ENCODE results near the gene DSCAM.

The DSCAM gene

DNA sequence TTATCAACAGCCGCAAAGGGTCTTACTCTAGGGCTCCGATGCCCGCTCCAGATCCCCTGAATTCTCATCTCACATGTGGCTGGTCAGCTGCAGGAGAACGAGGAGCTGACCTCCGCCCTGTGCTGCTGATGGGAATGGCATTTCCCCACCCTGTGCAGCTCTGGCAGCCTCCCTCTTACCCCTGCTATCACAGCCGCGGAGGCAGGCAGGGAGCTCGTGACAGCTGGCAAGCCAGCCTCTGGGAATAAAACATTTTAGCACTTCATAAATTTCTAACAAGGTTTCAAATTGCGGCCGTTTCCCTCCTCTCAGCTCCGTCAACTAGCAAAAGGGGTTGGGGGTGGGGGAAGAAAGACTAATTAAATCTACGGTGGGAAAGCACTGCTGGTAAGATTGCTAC lies 81.1 kb downstream of the DSCAM start:
- no peak for DNase-seq

DNA sequence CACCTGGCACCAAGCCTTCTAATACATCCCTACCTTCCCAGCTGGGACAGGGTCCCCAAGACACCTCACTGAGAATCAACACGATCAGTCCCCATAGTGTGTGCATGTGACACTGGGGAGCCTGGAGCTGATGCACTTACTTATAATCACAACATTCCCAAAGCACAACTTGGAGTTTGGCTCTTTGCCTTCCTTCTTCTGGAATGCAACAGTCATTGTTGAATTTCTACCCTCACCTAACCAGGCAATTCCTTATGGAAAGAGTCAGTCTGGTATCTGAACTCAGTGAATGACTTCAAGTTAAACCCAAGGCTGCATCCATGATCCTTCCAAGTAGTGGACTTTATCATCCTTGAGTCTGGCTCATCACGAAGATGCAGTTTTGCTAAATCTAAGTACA lies 86.1 kb downstream of the DSCAM start:
- DNase-seq, result no peak

DNA sequence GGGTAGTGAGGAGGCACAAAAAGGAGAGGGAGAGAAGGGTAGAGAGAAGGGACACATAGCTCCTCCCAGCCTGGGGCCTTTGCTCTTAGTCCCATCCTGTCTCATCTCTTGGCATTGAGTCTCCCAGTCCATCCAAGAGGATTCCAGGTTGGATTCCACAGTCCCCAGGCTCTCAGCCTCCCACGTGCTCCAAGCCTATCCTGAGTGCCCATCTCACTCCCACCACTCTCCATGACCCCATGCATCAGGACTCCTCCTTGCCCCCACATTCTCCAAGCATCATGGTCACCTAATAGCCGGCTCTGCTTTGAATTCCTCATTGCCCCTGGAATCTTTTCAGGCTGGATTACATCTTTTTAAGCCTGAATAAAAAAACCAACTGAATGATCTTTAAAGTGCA lies 87.9 kb downstream of the DSCAM start:
- no peak for DNase-seq

DNA sequence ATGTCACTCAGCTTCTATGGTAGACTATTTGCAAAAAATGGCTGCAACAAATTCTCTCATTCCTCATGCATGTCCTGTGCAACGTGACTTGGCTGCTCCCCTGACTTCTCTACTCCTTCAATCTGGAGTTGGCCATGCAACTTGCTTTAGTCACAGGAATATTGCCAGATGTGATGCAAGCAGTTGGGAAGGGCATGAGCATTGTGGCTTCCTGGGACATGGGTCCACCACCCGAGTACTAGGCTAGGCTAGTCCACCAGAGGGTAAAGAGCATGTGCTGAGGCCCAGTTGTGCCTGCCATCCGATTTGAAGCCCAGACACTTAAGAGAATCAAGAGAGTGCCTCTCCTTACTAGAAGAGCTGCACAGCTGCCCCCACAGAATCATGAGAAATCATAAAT lies 89.6 kb downstream of the DSCAM start:
- DNase-seq, result no peak

DNA sequence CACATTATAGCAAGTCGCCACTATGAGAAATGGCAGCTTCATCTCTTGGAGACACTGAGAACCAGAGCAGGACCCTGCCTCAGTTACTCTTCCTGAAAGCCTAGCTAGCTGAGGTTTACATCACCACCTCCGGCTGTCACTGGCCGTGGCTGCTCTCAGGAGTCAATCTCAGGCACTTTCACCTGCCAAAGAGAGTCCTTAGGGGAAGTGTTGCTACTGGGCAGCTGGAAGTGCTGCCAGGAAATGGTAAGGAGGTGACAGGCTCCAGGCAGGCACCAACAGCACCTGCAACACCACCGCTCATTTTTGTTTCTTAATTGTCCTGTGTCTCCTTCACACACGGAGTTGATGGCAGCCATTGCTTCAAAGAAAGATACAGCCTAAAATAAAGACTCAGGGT lies 92.5 kb downstream of the DSCAM start:
- DNase-seq, result no peak

DNA sequence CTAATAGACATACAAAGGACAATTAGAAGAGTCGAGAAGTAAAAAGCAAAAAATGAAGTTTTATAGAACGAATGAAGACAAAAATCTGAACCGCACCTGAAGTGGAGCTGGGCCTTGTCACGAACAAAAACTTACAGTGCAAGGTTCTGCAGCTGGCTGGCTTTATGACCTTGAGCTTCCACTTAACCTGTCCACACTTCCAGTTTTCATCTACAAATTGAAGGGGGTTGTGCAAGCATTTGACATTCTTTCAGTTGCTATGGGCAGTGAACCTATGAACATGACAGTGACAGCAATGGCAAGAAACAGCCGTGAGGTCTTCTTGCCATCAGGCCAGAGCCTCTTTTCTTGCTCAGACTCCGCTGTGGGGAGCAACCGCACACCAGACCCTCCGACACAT lies 93.2 kb downstream of the DSCAM start:
- no peak for DNase-seq

DNA sequence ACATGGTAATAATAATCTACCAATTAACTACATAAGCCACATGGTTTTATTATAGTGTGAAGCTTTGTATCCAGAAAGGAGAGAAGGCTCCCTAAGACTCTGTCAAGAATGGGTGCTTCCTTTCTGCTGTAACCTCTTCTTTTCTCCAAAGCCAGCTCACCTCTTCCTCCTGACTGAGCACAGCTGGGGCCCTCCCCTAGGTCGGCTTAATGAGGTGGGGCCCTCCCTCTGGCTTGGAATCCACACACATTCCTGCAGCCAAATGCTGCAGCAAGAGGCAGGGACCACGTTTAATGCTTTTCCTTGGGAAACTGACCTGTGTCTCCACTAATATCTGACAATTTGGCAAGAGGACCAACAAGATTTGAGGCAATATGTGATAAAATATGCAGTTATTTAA lies 94.8 kb downstream of the DSCAM start:
- DNase-seq, result no peak

DNA sequence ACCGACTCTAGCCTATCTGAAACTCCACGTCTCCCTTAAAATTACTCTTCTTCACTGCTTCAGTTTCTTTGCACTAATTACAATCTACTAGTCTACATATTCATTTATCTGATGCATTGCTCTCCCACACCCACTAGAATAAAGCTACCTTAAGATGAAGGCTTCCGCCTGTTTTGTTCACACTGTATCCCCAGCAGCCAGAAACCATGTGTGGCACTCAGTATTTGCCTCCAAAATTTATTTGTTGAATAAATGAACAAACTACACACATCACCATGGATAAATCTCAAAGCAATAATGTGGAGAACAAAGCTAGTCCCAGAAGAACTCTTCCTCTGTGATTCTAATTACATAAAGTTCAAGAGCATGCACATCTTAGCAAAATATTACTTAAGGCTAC lies 95.7 kb downstream of the DSCAM start:
- no peak for DNase-seq

DNA sequence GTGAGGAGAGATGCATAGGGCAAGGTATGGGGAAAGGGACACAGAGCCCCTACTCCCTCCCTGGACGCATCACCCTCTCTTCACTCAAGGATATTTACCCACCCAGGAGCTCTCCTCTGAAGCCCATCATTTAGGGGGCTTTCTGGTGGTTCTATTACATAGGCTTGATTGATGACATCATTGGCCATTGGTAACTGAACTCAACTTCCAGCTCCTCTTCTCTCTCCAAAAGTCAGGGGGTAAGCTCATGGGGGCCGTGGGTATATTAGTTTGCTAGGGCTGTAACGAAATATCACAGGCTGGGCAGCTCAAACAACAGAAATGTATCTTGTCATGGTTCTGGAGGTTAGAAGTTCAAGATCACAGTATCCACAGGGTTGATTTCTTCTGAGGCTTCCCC lies 110.8 kb downstream of the DSCAM start:
- DNase-seq, result no peak

DNA sequence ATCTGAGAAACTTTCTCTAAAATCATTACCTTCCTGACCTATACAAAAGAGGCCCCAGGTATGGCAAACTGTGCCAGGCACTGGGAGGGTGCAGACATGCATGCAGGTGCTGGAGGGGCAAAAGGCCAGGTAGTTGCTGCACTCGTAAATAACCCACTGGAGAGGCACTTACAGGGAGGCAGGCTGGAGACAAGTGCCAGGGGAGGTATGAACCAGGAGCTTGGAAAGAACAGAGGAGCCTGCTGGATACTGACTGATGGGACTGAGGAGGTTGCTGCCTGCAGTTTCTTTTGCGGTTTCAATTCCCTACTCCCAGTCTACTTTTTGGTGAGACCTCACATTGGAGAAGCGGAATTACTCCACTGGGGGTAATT lies 113.9 kb downstream of the DSCAM start:
- DNase-seq, result no peak

DNA sequence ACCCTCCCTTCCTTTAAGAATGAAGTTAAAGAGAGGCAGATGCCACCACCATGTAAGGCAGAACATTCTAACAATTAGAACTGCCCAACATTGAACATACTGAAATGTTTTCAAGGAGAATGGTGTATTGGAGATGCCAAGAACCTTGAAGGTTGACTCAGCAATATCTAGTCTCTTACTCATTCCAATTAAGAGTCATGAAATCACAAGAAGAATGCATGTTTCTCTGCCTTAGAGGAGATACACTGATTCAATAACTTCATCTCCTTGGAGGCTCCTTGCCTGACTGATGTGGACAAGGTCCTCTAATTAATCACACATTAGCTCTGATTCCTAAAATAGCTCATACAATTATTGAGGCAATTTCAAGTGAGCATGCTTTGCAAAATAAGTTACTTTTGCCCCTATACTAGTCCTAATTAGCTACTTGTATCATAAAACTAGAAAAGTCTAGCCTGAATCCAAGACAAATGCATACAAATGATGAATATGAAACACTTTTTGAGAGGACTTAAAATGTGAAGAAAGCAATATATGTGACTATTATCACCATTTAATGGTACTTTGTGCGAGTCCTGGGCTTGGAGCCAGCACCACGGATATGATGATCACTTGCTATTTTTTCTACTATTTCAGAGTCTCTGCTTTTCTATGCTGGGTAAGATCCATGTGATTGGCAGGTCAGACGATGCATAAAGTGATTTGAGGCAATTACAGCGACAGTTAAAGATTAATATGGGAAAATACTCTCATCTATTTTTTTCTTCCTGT lies 114.5 kb downstream of the DSCAM start:
- no peak for DNase-seq

DNA sequence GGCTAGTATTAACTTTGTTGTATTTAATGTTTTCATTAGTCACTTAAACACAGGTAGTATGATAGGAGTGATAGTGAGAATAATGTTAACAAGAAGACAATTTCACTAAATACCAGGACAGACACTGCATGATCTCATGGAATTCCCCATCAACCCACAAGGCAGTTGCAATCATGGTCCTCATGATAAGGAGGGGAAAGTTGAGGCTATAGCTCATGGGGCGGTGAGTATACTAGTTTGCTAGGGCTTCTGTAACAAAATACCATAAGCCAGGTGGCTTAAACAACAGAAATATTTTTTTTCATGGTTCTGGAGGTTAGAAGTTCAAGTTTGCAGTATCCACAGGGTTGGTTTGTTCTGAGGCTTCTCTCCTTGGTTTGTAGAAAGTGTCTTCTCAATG lies 115.8 kb downstream of the DSCAM start:
- no peak for DNase-seq

DNA sequence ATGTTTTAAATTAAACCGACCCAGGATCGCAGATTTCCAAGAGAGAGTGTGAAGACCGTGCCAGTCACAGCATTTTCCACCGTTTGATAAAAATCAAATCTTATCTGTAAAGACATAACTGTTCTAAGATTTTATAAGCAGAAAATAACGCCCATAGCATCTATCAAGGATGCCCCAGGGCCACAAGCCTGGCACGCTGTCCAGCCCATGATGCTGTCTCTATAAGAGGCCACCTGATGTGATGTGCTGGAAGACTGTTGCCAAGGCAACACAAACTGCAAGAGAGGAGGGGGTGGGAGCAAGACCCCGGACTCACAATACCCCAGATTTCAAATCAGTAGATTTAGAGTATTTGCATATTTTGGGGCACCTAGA lies 116.5 kb downstream of the DSCAM start:
- DNase-seq, result no peak

DNA sequence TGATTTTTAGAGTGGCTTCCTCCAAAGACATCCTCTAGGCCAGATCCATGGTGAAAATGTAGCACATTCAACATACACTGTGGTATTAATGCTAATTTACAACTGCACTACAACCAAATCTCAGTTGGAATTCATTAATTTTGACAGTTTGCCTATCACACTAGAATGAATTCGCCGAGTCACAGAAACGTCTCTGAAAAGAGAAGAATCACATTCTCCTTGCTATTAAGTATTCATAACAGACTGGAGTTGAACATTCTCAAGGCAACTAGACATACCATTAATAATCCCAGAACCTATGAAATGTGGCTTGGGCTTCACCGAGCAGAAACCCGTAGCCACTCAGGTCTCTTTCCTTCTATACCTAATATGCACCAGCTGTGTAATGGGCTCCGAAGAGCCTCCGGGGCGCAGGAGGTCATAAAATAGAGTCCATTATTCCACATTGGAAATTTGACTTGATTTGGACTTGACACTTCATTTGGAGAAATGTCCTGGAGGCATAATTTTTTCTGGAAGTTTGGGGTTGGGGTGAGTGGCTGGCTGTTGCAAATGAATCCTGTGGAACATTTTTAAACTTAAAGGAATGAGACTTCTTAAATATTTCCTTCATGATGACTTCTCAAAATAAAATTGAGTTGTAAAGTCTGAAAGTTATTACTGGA lies 117.1 kb downstream of the DSCAM start:
- no peak for DNase-seq

DNA sequence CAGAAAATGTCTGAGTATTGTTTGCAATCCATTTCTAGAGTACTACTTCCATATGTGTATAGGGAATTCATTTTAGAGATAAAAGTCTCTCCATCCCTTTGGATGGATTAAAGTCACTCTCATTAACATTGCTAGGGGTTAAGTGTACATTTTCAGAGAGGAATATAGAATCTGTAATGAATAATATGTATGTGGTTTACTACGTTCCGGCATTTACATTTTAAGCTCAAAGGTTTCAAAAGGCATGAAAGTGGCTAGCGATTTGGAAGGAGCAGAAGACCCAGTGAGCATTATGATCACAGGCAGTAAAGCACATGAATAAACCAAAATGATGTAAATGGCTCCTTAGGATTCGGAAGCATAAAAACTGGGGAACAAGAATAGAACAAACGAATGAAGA lies 123.0 kb downstream of the DSCAM start:
- DNase-seq, result no peak

DNA sequence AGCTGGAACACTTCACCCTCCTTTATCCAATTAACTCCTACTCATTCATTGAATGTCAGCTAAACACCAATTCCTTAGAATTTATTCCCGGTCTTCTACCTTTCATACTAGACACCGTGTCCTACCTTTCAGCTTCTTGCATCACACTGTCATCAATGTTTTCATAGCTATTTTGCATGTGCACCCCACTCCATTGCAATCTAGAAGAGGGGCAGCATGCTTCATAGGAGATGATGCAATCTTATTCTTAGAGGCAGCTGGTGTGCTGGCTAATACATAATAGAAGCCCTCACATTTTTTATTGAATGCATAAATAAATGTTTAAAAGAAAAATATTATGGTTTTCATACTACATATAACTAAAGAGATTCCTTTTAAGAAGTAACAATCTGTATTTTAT lies 123.6 kb downstream of the DSCAM start:
- no peak for DNase-seq

DNA sequence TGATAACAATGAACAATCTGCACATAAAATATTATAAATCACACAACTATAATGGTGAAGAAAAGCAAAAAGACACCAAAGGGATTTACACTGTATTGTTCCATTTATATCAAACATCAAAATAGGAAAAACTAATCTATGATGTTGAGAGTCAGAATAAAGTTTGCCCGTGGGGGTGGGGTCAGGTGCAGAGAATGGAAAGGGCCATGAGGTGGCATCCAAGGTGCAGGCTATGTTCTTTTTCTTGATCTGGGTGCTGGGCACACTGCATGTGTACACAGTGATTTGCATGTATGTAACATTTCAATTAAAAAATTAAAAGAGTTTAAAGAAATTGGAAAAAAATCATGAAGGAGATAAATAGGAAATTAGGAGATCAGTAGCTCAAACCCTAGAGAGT lies 127.3 kb downstream of the DSCAM start:
- DNase-seq, result no peak

DNA sequence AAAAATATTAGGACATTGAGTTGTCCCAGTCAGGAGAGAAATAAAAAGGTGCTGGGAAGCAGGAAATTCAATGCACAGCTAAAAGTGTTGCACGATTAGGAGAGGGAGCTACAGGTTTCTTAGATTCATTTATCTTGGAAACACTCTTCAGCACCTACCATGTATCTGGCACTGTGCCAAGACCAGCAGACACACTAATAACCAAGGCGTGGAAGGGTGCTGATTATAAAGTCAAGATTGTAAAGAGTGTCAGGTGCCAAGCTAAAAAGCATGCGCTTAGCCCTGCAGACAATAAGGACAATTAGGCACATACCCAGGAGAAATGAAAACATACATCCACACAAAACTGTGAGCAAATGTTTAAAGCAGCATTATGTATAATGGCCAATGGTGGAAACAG lies 129.9 kb downstream of the DSCAM start:
- no peak for DNase-seq

DNA sequence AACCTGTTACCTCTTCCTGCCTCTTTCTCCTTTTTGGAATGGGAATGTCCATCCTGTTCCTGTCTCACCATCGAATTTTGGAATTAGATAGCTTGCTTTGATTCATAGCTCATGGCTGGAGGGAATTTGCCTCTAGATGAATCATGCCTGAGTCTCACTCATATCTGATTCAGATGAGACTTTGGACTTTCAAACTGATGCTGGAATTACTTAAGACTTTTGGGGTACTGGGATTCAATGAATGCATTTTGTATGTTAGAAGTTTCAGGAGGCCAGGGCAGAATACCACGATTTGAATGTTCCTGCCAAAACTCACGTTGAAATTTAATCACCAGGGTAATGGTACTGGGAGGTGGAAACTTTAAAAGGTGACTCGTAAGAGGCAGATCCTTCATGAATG lies 132.4 kb downstream of the DSCAM start:
- no peak for DNase-seq

DNA sequence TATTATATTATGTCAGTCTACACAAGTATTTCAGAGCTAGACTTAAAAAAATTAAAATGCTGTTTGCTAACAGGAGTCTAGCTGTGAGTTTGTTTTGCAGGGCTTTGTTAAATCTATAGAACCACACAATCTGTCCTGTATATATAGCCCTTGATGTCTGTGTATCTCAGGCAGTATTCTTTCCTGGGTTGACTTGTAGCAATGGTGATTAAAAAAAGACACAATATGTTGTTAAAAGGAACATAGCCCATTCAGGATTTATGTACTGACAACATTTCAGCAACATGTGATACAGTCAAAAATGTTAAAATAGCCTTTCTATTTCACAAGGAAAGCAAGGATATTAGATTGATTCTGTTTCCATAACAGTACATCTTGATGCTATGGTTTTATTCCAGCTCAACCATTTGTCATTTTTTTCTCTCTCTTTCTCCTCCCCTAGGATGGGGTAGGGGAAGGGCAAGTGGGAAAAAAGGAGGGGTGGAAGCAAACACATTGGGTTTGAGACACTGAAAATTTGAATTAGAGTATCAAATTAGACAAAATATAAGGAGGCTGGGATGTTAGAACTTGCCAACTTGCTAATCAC lies 139.2 kb downstream of the DSCAM start:
- DNase-seq, result no peak

DNA sequence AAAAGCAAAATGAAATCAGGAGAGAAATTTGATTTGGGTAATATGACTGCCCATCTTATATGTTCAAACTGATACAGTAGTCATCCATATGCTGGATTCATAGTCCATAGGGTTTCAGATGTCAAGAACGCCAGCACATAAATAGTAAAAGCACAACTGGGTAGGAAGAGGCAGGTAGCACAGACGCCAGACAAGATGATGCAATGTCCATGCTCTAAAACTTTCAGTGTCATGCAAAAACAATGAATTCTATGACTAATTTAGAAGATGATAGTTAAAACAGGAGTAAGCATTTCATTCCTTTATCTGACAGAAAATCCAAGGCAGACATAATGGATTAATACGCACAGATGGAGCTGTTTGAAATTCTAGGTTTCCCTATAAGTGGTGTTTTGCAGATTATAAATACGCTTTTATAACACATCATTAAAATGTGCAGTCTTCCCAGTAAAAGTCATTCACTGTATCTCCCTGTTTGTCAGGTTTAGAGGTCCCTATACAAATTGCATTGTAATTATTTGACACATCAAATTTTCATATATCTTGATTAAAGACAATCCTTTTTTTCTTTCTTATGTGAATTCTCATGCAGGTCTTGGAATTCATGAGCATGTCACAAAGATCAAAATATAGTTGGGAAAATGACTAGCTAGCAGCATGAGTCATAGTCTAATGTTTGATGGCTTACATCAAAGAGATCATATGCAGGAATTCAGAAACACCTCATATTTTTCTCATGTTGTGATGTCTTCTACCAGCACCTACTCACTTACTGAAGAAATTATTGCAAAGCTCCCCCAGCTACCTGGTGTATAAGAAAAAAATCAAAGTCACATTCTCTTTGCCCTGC lies 139.9 kb downstream of the DSCAM start:
- DNase-seq, result no peak

DNA sequence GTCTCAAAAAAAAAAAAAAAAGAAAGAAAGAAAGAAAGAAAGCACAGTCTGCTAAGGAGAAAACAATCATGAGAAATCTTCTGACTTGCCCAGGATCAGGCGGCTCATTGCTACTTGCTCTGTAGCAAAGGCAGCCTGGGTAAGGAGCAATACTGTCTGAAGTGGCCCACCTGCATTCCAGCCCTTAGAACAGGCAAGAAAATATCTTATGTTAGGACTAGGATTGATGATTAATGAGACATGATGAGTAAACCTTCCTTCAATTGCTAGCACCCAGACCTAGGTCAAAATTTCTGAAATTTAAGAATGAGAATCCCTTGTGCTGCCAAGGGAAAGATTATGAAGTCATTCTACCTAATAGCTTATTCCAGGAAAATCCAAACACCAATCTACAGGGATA lies 140.8 kb downstream of the DSCAM start:
- no peak for DNase-seq

DNA sequence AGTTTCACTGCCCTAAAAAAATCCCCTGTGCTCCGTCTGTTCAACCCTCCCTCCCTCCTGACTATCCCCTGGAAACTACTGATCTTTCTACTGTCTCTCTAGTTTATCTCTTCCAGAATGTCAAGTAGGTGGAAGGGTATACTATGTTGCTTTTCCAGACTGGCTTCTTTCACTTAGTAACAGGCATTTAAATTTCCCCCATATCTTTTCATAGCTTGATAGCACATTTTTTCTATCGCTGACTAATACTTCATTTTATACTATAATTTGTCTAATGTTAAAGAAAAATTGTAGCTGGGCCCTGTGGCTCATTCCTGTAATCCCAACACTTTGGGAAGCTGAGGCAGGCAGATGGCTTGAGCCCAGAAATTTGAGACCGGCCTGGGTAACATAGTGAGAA lies 142.8 kb downstream of the DSCAM start:
- no peak for DNase-seq

DNA sequence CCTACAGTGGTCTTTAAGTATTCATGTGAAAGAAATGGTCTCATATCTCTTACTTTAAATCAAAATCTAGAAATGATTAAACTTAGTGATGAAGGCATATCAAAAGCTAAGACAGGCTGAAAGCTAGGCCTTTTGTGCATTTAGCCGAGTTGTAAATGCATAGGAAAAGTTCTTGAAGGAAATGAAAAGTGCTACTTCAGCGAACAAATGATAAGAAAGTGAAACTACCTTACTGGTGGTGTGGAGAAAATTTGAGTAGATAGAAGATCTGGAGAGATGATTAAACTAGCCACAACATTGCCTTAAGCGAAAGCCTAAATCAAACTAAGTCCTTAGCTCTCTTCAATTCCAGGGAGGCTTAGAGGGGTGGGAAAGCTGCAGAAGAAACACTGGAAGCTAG lies 147.6 kb downstream of the DSCAM start:
- no peak for DNase-seq
